Measurements from ENCODE around the gene LRP2BP.

LRP2BP gene

GRCh38 chr4:185384930-185385331, 10.8 kb downstream of the LRP2BP start:
- no peak for TF ChIP-seq JUND (IDR thresholded peaks at IDR 0.05; ENCODE audit: low read depth)
- no peak for DNase-seq (ENCODE audit: low read depth in 1 of 2, low spot score in 1 of 2)
- in situ Hi-C loops (cut with HindIII; ENCODE audit: low pct_unique_long_range_greater_than_20kb, low sequenced_read_pairs): no loop called here

- DNase-seq (ENCODE audit: low read depth in 1 of 2, low spot score in 1 of 2): no peak
- TF ChIP-seq JUND (IDR thresholded peaks at IDR 0.05; ENCODE audit: low read depth): no peak
- in situ Hi-C loops (cut with HindIII; ENCODE audit: low pct_unique_long_range_greater_than_20kb, low sequenced_read_pairs): no loop called here
Observed at GRCh38 chr4:185384061-185384460, 11.7 kb downstream of the LRP2BP start.

- in situ Hi-C loops (cut with HindIII; ENCODE audit: low pct_unique_long_range_greater_than_20kb, low sequenced_read_pairs): no loop called here
- DNase-seq (ENCODE audit: low read depth in 1 of 2, low spot score in 1 of 2): peak; percentile 15 to 92
- no peak; the same call in 1 of the 2 replicates for TF ChIP-seq JUND (IDR thresholded peaks at IDR 0.05; ENCODE audit: low read depth)
Observed at GRCh38 chr4:185383451-185383850, 12.3 kb downstream of the LRP2BP start.

GRCh38 chr4:185382754-185383153, 13.0 kb downstream of the LRP2BP start:
- DNase-seq (ENCODE audit: low read depth in 1 of 2, low spot score in 1 of 2): no peak
- in situ Hi-C loops (cut with HindIII; ENCODE audit: low pct_unique_long_range_greater_than_20kb, low sequenced_read_pairs): no loop called here

GRCh38 chr4:185381288-185382196, 14.2 kb downstream of the LRP2BP start:
- DNase-seq (ENCODE audit: low read depth in 1 of 2, low spot score in 1 of 2): no peak
- no peak for TF ChIP-seq JUND (IDR thresholded peaks at IDR 0.05; ENCODE audit: low read depth)
- in situ Hi-C loops (cut with HindIII; ENCODE audit: low pct_unique_long_range_greater_than_20kb, low sequenced_read_pairs): no loop called here

More at GRCh38 chr4:185382754-185383153, 13.0 kb downstream of the LRP2BP start:
- TF ChIP-seq JUND (IDR thresholded peaks at IDR 0.05; ENCODE audit: low read depth): no peak

- DNase-seq (ENCODE audit: low read depth in 1 of 2, low spot score in 1 of 2): no peak
- in situ Hi-C loops (cut with HindIII; ENCODE audit: low pct_unique_long_range_greater_than_20kb, low sequenced_read_pairs): no loop called here
- no peak for TF ChIP-seq JUND (IDR thresholded peaks at IDR 0.05; ENCODE audit: low read depth)
Observed at GRCh38 chr4:185380320-185380719, 15.4 kb downstream of the LRP2BP start.

GRCh38 chr4:185379326-185380295, 16.1 kb downstream of the LRP2BP start:
- DNase-seq (ENCODE audit: low read depth in 1 of 2, low spot score in 1 of 2): no peak
- TF ChIP-seq JUND (IDR thresholded peaks at IDR 0.05; ENCODE audit: low read depth): no peak
- in situ Hi-C loops (cut with HindIII; ENCODE audit: low pct_unique_long_range_greater_than_20kb, low sequenced_read_pairs): no loop called here

- in situ Hi-C loops (cut with HindIII; ENCODE audit: low pct_unique_long_range_greater_than_20kb, low sequenced_read_pairs): no loop called here
- DNase-seq (ENCODE audit: low read depth in 1 of 2, low spot score in 1 of 2): no peak
- TF ChIP-seq JUND (IDR thresholded peaks at IDR 0.05; ENCODE audit: low read depth): no peak
Observed at GRCh38 chr4:185378264-185378663, 17.5 kb downstream of the LRP2BP start.

- no peak for TF ChIP-seq JUND (IDR thresholded peaks at IDR 0.05; ENCODE audit: low read depth)
- no peak for DNase-seq (ENCODE audit: low read depth in 1 of 2, low spot score in 1 of 2)
- in situ Hi-C loops (cut with HindIII; ENCODE audit: low pct_unique_long_range_greater_than_20kb, low sequenced_read_pairs): no loop called here
Observed at GRCh38 chr4:185374573-185374972, 21.2 kb downstream of the LRP2BP start.

GRCh38 chr4:185374027-185374426, 21.7 kb downstream of the LRP2BP start:
- in situ Hi-C loops (cut with HindIII; ENCODE audit: low pct_unique_long_range_greater_than_20kb, low sequenced_read_pairs): no loop called here
- no peak for DNase-seq (ENCODE audit: low read depth in 1 of 2, low spot score in 1 of 2)

GRCh38 chr4:185371702-185372101, 24.0 kb downstream of the LRP2BP start:
- no peak for TF ChIP-seq JUND (IDR thresholded peaks at IDR 0.05; ENCODE audit: low read depth)
- no peak for DNase-seq (ENCODE audit: low read depth in 1 of 2, low spot score in 1 of 2)
- in situ Hi-C loops (cut with HindIII; ENCODE audit: low pct_unique_long_range_greater_than_20kb, low sequenced_read_pairs): no loop called here

More at GRCh38 chr4:185374027-185374426, 21.7 kb downstream of the LRP2BP start:
- TF ChIP-seq JUND (IDR thresholded peaks at IDR 0.05; ENCODE audit: low read depth): no peak

GRCh38 chr4:185370268-185370949, 25.3 kb downstream of the LRP2BP start:
- no peak for TF ChIP-seq JUND (IDR thresholded peaks at IDR 0.05; ENCODE audit: low read depth)
- in situ Hi-C loops (cut with HindIII; ENCODE audit: low pct_unique_long_range_greater_than_20kb, low sequenced_read_pairs): no loop called here
- no peak for DNase-seq (ENCODE audit: low read depth in 1 of 2, low spot score in 1 of 2)

Data from T47D (cell line).